ENCODE results near the gene DCUN1D1. TPM values are rescaled to one million over a fixed set of nuclear protein-coding genes. Genes with fewer than 3 reads are reported as not detected.

DCUN1D1 gene
- total and polyA plus RNA-seq, 2 experiments from 2014 or later, result 29.5 to 53.5 TPM

- Histone ChIP-seq H3K36me3 (ENCODE audit: insufficient read depth) (no peaks in the 10 kb centered on the region), H3K27me3 (ENCODE audit: insufficient read depth) (no peaks in the 10 kb centered on the region), H3K9me2 (ENCODE audit: insufficient read depth) (no peaks in the 10 kb centered on the region), H3F3A (replicated peaks; ENCODE audit: low read depth) (no peaks in the 10 kb centered on the region), H3K27ac (ENCODE audit: low read depth) (no peak overlapping the region), H3K79me2 (replicated peaks; ENCODE audit: insufficient read depth) (peaks cover 100% of the 10 kb centered on the region), H3K4me1 (ENCODE audit: insufficient read depth) (peaks cover 29% of the 10 kb centered on the region), H2AFZ (no peak overlapping the region), H3K4me3 (no peak overlapping the region), H4K20me1 (replicated peaks; ENCODE audit: insufficient read depth) (peaks cover 9% of the 10 kb centered on the region; the same call in 1 of the 2 replicates), H3K4me2 (no peak overlapping the region)
- DNase-seq (ENCODE audit: low spot score) (no peak), ATAC-seq (no peak)
- TF ChIP-seq ETS1 (IDR thresholded peaks at IDR 0.05), result no peak
- TF ChIP-seq ZNF114 (CRISPR knock-in tag; IDR thresholded peaks at IDR 0.05), result no peak
- no peak for TF ChIP-seq STAT1 (IDR thresholded peaks at IDR 0.05; ENCODE audit: unreplicated experiment)
- no peak for TF ChIP-seq CREB1 (CRISPR knock-in tag; IDR thresholded peaks at IDR 0.05; ENCODE audit: low read depth)
- no peak for TF ChIP-seq JUNB (IDR thresholded peaks at IDR 0.05; ENCODE audit: unreplicated experiment)
- TF ChIP-seq ZNF462 (CRISPR knock-in tag; IDR thresholded peaks at IDR 0.05), result no peak
- no peak for TF ChIP-seq EZH2phosphoT487 (IDR thresholded peaks at IDR 0.05; ENCODE audit: unreplicated experiment)
- no peak for TF ChIP-seq EZH2 (IDR thresholded peaks at IDR 0.05; ENCODE audit: low read depth, unreplicated experiment)
- no peak for TF ChIP-seq ZNF331 (CRISPR knock-in tag; IDR thresholded peaks at IDR 0.05; ENCODE audit: low read depth)
- Mint-ChIP-seq H3K36me3 (ENCODE audit: low read depth) (no peaks in the 10 kb centered on the region), H3K4me1 (peaks cover 49% of the 10 kb centered on the region), H3K27ac (peak overlapping the region; percentile 87), H3K4me3 (no peak overlapping the region), H3K9me3 (no peaks in the 10 kb centered on the region), H3K27me3 (ENCODE audit: insufficient read depth, low read depth, poor library complexity) (peaks cover 2% of the 10 kb centered on the region)
These were observed 9.4 kb downstream of the DCUN1D1 start for GRCh38 chr3:182970811-182971418.
